ENCODE measurements around the gene KCNN1.
"Not testable (repeated sequence)": the region's sequence is repeated elsewhere in the genome, so short reads cannot be mapped to it uniquely, and the experiment has no call there.

Gene KCNN1

DNA sequence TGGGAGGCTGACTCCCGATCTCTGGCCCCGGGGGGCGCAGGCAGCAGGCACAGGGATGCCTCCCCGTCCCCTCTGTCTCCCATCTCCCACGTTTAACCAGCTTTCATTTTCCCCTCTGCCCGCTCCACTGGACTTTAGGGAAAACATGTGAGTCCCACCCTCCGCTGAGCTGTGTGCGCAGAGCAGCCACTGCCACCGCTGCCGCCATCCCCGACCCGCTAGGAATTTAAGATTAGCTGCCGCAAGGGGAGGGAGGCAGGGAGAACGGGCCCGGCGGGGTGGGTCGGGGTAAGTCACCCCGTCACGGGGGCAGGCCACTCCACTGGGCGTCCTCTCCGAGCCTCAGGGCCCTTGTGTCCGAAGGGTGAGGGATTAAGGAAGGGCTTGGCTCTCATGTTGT lies 15.5 kb downstream of the KCNN1 start:
- Histone ChIP-seq H3K4me3 (ENCODE audit: low read depth, low read length) (no peak overlapping the region), H3K27ac (no peak overlapping the region), H3K27me3 (replicated peaks) (no peaks in the 10 kb centered on the region), H3K36me3 (replicated peaks) (no peaks in the 10 kb centered on the region)
- TF ChIP-seq, protein P1, sequence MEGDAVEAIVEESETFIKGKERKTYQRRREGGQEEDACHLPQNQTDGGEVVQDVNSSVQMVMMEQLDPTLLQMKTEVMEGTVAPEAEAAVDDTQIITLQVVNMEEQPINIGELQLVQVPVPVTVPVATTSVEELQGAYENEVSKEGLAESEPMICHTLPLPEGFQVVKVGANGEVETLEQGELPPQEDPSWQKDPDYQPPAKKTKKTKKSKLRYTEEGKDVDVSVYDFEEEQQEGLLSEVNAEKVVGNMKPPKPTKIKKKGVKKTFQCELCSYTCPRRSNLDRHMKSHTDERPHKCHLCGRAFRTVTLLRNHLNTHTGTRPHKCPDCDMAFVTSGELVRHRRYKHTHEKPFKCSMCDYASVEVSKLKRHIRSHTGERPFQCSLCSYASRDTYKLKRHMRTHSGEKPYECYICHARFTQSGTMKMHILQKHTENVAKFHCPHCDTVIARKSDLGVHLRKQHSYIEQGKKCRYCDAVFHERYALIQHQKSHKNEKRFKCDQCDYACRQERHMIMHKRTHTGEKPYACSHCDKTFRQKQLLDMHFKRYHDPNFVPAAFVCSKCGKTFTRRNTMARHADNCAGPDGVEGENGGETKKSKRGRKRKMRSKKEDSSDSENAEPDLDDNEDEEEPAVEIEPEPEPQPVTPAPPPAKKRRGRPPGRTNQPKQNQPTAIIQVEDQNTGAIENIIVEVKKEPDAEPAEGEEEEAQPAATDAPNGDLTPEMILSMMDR (IDR thresholded peaks at IDR 0.05; ENCODE audit: low read depth, low read length, missing control alignments), result no peak
- in situ Hi-C loops (cut with HindIII; ENCODE audit: low pct_ligation_motif_present, low sequenced_read_pairs), result no loop called here
- no peak for DNase-seq

DNA sequence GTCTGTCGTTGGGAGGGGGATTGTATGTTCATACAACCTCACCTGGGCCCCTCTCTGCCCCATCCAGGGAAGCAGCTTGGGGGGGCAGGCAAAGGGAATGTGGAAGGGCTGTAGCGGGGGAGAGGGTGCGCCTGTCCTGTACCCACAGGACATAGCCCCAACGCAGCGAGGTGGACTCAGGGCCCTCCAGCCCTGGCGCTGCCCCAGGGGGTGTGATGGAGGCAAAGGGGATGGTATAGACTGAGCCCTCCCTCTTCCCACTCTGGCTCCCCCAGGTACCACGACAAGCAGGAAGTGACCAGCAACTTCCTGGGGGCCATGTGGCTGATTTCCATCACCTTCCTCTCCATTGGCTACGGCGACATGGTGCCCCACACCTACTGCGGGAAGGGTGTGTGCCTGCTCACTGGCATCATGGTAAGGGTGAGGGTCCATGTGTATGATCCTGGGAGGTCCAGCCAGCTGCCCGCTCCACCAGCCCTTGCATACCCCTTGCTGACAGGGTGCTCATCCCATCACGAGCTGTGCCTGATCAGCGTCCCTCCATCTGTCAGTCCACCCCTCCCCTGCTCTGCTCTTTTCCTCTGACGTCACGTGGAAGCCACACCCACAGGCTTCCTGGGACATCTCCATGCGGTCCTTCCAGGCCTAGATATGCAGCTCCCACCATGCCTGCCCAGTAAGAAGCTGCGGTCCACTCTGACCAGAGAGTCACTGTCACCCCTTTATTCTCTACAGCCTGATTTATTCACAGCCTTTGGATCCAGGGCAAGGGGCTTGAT lies 18.3 kb downstream of the KCNN1 start:
- no peak overlapping the region for H3K4me3 ChIP-seq (ENCODE audit: low read depth, low read length)
- no peaks in the 10 kb centered on the region for H3K36me3 ChIP-seq (replicated peaks)
- in situ Hi-C loops (cut with HindIII; ENCODE audit: low pct_ligation_motif_present, low sequenced_read_pairs), result no loop called here
- H3K27me3 ChIP-seq (replicated peaks), result no peaks in the 10 kb centered on the region
- H3K27ac ChIP-seq, result no peak overlapping the region
- TF ChIP-seq, protein P1 (IDR thresholded peaks at IDR 0.05; ENCODE audit: low read depth, low read length, missing control alignments), result no peak
- DNase-seq, result no peak

DNA sequence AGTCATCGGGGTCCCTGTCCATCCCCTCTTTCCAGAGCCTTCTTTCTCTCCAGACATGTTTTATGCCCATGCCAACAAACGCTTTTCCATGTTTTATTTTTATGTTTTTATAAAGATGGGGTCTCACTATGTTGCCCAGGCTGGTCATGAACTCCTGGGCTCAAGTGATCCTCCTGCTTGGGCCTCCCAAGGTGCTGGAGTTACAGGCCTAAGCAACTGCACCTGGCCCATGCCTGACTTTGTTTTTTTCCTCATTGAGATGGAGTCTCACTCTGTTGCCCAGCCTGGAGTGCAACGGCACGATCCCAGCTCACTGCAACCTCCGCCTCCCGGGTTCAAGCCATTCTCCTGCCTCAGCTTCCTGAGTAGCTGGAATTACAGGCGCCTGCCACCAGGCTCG lies 19.7 kb downstream of the KCNN1 start:
- H3K27ac ChIP-seq; H3K36me3 ChIP-seq (replicated peaks); in situ Hi-C loops (cut with HindIII; ENCODE audit: low pct_ligation_motif_present, low sequenced_read_pairs); H3K4me3 ChIP-seq (ENCODE audit: low read depth, low read length); H3K27me3 ChIP-seq (replicated peaks); DNase-seq: not testable (repeated sequence)

DNA sequence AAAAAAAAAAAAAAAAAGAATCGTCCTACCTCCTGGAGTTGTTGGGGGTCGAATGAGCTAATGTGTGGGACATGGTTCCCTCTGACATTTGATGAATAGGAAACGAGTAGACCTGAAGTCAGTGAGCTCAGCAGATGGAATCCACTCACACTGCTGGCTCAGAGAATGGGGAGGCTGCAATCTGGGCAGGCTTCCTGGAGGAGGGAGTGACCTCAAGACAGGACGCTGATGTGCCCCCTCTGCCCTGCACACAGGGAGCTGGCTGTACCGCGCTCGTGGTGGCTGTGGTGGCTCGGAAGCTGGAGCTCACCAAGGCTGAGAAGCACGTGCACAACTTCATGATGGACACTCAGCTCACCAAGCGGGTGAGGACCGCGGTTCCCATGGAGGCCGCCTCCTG lies 21.3 kb downstream of the KCNN1 start:
- no peak for DNase-seq
- in situ Hi-C loops (cut with HindIII; ENCODE audit: low pct_ligation_motif_present, low sequenced_read_pairs), result no loop called here
- Histone ChIP-seq H3K27me3 (replicated peaks) (no peaks in the 10 kb centered on the region), H3K4me3 (ENCODE audit: low read depth, low read length) (no peak overlapping the region), H3K27ac (no peak overlapping the region), H3K36me3 (replicated peaks) (no peaks in the 10 kb centered on the region)
- TF ChIP-seq, protein P1 (IDR thresholded peaks at IDR 0.05; ENCODE audit: low read depth, low read length, missing control alignments), result no peak

DNA sequence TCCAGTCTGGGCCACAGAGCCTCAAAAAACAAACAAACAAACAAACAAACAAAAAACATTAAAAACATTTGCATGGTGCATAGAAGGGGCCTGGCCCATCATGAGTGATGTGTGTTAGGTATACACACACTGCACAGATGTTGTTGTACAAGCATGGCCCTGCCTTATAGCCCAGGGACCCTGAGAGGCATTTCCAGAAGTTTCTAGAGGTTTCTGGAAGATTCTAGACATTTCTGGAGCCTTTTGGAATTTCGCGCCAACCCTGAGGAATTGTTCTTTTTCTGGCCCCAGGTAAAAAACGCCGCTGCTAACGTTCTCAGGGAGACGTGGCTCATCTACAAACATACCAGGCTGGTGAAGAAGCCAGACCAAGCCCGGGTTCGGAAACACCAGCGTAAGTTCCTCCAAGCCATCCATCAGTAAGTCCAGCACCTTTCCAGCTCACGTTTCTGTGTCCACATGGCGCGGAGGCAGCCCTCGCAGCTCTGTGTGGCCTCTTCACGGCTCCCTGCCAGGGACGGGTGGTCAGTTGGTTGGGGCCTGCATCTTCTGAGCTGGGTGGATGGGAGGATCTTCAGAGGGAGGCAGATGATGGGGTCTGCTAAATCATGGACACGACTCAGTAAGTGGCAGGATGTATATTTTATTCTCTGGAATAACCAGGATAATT lies 22.7 kb downstream of the KCNN1 start:
- DNase-seq, result no peak
- no peak overlapping the region for H3K27ac ChIP-seq
- no peaks in the 10 kb centered on the region for H3K27me3 ChIP-seq (replicated peaks)
- in situ Hi-C loops (cut with HindIII; ENCODE audit: low pct_ligation_motif_present, low sequenced_read_pairs), result no loop called here
- TF ChIP-seq, protein P1 (IDR thresholded peaks at IDR 0.05; ENCODE audit: low read depth, low read length, missing control alignments), result no peak
- no peaks in the 10 kb centered on the region for H3K36me3 ChIP-seq (replicated peaks)
- H3K4me3 ChIP-seq (ENCODE audit: low read depth, low read length), result no peak overlapping the region

DNA sequence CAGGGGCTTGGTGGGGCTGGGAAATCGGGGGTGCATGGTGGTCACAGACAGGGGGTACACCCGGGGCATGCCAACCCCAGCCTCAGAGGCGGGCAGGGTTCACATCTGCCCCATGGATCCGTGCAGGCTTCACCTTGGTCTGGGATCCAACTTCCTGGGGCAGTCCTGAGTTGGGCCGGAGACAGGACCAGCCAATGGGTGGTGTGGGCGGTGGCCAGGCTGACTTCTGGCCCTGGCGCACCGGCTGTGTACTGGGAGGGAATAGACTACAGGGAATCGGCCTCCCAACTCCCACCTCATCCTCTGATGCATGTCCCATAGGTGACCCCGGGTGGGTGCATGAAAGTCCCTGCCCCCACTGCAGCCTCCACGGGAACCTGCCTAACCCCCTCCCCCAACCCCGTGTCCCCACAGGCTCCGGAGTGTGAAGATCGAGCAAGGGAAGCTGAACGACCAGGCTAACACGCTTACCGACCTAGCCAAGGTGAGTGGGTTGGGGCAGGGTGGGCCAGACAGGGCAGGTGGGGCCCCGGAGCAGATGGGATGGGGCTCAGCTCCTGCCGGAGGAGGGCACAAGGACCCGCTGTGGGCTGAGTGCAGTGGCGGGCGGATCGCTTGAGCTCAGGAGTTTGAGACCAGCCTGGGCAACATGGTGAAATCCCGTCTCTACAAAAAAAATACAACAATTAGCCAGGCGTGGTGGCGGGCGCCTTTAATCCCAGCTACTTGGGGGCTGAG lies 26.3 kb downstream of the KCNN1 start:
- H3K36me3 ChIP-seq (replicated peaks), result no peaks in the 10 kb centered on the region
- no peak for DNase-seq
- H3K4me3 ChIP-seq (ENCODE audit: low read depth, low read length), result no peak overlapping the region
- in situ Hi-C loops (cut with HindIII; ENCODE audit: low pct_ligation_motif_present, low sequenced_read_pairs), result no loop called here
- TF ChIP-seq, protein P1 (IDR thresholded peaks at IDR 0.05; ENCODE audit: low read depth, low read length, missing control alignments), result no peak
- H3K27ac ChIP-seq, result no peak overlapping the region
- H3K27me3 ChIP-seq (replicated peaks), result no peaks in the 10 kb centered on the region
